Activated T-helper 1 cell treated with Interleukin-2 at 50 U/mL for 16 hours (primary cell): ENCODE data around the gene GRIPAP1.

Source experiments
- DNase-seq: peaks from one replicate; pipeline ENCODE4 v3.0.0-alpha.2; 2020; ENCODE audit warnings: low read depth

The GRIPAP1 gene

DNA sequence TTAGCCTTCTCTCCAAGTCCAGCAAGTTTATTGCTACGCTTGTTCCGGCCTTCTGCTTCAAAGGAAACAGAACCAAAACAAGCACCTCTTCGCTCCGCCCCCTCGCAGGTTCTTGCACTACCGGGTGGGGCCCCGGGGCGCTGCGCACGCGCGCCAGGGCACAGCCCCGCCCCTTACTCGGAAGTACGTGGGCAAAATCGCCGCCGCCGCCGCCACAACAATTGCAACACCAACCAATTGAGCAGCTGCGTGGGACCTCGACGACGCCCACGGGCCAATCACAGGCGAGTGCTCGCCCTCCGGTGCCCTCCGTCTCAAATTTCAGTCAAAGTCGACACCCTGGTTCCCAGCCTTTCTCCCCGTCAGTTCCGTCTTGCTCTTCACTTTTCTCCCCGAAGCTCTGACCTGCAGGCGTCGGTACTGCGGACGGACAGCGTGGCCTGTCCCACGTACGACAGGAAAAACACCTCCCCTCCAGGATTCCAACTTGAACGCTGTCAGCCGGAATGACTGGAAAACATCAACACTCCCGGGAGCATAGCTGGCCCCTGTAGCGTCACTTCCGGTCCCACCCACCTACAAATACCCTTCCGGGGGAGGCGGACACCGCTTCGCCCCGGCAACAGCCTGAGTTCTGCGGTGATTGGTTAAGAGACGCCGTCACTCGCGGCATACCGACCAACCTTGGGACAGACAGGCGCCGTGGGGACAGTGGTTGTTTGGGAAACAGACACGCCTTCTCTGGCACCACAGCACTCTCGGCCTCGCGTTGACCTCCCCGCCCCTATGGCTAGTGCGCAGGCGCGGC is 44.0 kb downstream of the GRIPAP1 start:
- DNase-seq: peak; percentile 88

DNA sequence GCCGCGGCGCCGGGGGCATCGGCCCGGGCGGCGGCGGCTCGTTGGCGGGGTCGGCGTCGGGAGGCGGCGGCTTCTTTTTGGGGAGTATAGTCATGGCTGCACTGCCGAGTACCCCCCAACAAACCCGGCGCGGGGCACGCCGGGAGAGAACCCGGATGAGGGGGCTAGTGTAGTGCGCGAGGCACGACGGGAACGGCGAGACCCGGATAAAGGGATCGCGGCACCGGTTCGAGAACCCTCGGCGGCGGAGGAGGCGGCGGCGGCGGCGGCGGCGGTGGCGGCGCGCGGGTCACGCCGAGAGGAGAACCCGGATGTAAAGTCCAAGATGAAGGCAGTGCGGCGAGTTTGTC is 44.6 kb downstream of the GRIPAP1 start, which contains the start of gene OTUD5:
OTUD5 (minus strand) TSS at position 131 of the 350 bp plus-strand sequence; CDS start at position 94, 37 bp downstream.
- peak; percentile 61 for DNase-seq

DNA sequence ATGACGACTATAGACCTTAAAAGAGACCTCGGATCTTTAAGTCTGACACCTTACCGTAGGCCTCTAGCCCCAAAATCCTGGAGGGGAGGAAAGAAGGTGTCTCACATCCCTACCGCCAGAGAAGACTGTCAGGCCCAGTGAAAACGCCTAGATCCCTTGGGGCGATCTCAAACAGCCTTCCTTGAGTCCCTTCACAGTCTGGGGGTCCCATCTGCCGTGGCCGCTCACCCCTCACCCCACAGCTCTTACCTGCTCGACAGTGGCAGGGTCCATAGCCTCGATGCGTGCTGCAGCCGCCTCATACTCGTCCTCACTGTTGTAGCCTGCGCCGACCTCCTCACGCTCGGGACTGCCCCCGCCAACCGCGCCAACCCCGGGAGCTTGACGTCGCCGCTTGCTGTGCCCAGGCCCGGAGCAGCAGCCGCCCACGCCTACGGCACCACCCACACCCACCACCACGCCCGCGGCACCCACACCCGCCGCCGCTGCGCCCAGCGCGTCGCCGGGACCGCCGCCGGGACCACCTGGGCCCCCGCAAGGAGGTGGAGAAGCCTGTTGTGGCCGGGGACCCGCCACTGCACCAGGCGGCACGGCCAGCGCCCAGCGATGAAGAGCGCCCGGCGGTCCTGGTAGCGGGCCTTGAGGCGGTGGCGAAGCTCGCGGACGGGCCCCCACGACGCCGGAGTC is 45.2 kb downstream of the GRIPAP1 start:
- peak; percentile 18 for DNase-seq

DNA sequence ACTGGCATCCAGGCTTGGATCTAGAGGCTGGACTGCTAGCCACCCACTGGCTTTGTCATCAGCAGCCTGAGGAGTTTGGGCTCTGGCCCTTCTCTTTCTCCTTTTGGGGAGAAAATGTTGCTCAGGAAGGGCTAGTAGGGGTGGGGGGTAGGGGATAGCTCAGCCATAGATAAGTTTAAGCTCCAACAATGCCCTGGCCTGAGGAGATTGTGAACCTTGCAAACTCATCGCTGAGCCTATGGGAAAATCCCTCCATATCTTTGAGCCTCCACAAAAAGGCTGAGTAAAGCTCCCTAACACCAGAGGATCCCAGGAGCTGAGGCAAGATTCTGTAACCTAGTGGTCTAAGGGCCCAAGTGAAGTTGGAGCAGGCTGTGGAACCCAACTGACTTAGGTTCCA is 53.5 kb downstream of the GRIPAP1 start:
- no peak for DNase-seq

DNA sequence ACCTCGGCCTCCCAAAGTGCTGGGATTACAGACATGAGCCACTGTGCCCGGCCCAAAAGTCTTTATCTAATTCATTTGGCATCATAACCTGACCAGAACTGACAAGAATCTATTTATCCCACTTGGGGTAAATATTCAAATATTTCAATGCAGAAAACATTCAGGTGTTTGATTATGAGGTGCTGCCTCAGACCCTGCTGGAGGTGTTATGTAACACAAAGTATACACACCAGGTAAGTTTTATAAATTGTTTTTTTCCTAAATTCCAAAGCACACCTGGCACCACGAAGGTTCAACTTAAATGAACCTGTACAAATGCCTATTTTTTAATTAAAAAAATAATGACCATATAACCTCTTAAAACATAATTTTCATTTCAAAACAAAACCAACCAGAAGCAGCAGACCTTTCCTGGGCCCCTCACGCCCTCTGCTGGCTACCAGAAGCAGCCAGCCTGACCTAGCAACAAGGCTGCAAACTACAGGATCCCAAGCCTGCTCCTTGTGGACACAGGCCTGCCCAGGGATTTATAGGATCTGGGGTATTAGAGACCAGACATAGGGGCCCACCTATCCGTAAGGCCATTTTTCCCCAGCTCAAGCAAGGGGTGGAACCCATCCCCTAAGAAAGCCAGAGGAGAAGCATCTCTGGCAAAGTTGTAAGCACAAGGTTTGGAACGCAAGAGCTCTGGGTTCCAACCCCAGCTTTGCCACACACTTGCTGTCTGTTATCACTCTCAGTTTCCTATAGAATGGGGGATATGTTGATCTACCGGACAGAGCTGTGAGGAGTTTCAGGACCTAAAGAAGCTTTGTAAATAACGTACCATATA is 56.3 kb downstream of the GRIPAP1 start:
- DNase-seq: peak; percentile 24

DNA sequence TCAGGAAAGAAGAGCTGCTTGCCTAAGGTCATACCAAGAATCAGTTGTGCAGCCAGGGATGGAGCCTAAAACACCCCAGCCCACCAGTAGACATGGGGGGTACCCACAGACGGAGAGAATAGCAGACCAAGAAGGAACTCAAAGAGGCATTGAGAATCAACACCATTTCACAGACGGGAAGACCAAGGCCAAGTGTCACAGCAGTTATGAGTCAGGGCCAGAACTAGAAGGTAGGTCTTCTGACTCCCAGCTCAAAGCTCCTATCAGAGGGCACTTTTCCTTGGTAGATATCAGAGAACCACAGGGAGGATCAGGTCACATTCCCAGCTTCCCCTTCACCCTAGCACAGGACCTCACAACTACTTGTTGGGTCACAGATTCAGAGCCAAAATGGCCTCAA is 59.2 kb downstream of the GRIPAP1 start:
- DNase-seq: no peak

DNA sequence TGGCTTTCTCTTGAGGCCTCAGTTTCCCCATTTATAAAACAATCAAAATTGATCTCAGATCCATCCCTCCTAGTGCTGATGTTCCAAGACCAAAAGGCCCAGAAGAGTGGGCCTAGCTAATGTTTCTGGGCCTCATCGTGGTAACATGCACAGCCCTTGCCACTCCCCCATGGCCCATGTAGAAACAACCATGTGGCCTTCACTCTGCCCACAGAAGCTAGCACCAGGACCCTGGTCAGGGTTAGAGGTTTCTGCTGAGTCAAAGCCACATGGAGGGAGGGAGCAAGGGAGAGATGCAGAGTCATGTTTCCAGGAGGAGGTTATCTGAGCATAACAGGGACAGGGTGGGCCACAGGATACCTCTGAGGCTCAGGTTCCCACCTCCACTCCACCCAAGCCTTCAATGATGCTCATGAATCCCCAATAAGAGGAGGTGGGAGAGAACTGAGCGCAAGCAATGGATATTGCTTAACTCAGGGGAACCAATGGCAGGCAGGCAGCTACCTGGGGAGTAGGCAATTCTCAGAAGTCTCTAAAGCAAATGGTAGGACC is 61.6 kb downstream of the GRIPAP1 start:
- no peak for DNase-seq

DNA sequence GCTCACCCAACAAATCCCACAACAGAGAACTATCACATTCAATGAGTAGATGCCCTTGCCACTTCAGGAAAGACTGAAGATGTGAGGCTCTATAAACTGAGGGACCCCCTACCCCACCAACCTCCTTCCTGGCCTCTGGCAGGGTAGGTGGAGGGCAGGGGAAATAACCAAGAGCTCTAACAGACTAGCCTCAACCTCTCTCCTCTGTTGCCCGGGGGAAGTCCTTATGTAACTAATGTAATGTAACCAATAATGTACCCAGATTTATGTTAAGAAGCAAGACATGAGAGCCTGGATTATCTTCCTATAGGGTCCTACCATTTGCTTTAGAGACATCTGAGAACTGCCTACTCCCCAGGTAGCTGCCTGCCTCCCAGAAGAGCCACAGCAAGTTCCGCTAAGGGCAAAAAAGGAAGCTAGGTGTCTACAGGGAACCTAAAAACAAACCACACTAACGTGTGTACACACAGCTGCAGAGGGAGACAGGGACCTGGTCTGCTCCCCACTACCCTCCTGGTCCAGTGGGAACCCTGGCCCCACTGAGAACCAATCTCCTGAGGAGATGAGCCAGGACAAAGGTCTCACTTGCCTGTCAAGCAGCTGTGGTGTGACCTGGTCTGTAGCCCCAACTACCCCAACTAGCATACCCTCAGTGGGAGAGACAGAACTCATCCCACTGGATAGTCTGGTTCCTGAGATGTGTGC is 62.4 kb downstream of the GRIPAP1 start:
- DNase-seq: no peak

DNA sequence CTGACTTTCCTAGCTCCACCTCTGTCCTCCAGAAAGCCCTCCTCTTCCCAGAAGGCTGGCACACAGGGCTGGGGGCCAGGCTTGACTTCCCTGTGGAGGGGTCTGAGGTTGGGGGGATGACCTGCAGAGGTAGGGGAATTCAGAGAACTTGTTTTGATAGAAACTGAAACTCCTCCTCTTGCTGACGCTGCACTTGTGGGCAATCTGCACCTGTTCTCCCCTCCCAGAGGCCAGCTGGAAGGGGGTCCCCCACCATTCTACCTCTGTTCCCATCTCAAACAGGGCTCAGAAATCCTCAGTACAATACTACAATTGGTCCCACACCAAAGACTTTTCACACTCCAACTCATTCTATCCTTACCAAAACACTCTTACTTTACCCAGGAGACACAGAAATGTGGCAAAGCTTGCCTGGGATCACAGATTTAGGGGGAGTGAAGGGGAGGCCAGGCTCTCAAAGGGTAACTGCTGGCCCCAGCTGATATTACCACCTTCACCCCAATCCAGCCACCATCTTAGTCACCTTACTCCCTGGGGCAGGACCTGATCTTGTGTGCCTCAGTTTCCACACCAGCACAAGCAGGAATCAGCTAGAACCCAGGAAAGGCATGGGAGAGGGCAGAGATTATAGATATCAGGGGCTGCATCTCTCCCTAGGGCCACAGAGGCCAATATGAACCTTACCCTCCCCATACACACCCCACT is 63.2 kb downstream of the GRIPAP1 start:
- peak; percentile 46 for DNase-seq

DNA sequence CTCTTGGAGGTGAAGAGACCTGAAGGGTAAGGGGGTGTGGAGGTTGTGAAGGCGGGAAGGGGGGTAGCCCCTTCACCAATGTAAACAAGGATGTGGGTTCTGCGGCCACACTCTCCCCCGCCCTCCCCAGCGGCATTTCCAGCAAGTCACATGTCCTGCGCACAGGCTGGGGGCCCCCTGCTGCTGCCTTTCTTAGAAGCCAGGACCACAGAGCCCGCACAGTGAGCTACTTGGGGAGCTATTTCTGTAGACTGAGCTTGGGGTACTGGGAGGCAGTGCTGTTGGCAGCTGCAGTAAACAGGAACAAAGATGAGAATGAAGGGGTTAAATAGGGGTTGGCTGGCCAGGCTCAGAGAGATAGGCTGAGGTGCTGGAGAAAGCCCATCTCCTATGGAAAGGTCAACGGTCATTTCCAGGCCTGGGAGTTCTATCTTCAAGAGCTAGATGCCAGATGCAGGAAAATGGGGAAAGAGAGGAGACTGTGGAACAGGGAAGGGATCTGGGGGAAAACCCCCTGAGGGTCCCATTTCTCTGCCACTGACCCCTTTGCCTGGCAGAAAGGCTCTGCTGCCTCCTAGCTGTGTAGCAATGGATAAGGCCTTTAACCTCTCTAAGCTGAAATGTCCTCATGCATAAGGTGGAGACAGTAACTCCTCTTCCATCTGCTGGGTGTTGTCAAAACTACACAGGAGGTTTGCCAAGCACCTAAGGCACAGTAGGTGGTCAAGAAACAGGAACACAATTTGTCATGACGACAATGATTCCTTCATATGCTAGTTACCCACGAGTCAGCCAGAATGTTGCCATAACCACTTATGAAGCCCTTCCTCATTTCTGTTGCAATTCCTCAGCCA is 64.8 kb downstream of the GRIPAP1 start:
- peak; percentile 85 for DNase-seq

DNA sequence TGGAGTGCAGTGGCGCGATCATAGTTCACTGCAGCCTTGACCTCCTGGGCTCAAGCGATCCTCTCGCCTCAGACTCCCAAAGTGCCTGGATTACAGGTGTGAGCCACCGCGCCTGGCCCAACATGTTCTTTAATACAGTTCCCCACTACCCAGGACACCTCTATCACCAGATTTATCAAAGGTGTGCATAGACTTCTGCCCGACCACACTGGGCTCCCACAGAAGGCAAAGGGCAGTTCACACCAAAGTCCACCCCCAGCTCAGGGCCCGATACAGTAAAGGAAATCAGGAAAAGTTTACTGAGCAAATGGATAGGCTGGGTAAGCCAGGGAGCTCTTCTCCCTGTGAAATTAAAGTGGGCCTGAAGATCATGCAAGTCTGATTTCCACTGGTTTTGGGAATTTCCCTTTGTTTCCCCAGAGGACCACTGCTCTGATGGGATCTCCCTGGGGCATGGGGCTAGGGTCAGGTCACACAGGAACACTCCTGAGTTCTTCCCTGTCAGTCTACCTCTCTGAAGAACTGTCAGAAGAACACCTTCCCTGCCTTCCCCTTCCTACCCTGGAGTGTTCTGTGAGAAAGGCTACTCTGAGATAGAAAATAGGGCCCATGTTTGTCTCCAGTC is 65.5 kb downstream of the GRIPAP1 start:
- DNase-seq: no peak

DNA sequence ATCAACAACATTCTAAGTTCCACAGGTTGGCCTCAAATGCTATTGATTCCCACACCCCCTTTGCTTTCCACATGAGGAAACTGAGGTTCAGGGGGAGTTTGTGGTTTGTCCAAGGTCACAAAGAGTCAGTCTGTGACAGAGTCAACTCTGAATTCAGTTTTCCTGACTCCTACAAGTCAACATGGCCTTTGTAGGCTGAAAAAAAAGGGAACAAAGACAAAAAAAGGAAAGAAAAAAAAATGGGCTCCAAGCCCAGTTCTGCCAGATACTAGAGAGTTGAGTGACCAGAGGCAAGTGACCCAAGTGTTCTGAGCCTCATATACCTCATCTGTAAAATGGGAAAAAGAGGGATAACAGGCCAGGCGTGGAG is 66.8 kb downstream of the GRIPAP1 start:
- DNase-seq: no peak

DNA sequence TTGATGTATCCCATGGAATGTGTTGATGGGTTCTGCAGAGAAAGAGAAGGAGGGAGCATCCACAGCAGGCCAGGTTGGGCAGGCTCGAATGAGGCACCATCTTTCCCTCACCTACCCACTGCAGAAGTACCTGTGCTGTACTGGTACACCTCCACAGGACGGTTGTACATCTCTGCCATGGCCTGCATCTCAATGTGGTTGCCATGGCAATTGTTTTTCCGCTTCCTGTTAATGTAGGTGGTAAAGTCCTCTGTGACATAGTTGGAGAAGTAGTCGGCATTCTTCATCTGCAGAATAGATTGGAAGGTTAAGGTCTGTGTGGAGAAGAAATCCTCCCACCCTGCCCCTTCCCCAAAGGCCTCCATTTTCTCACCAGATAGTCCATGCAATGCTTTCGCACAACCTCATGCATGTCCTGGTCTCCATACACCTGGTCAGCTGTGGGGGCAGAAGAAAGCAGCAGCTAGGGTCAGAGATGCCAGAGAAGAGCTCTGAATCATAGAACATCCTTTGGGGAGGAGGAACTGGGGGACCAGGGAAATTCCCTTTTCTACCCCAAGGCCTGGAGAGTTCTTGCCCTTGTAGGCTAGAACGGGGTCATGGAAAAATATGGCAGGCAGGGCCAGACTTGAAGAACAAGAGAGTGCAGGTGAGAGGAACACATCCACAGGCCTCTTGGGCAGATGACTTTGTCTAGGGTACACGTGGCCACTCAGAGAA is 67.3 kb downstream of the GRIPAP1 start:
- no peak for DNase-seq

DNA sequence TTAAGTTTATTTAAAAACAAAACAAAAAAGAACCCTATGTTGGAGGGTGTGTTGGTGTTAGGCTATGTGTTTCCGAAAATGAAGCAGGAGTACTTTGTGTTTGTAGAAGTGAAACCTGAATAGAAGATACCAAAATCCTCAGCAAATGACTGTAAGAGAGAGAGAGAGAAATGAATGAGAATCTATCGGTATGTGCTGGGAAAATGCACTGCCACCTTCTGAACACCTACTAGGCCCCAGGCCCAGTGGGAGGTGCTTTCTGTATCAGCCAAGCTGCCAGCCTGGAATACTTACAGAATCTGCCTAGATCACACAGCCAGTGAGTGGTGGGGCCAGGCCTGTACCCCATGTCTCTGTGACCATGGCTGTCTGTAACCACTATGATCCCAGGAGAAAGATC is 68.3 kb downstream of the GRIPAP1 start:
- no peak for DNase-seq

DNA sequence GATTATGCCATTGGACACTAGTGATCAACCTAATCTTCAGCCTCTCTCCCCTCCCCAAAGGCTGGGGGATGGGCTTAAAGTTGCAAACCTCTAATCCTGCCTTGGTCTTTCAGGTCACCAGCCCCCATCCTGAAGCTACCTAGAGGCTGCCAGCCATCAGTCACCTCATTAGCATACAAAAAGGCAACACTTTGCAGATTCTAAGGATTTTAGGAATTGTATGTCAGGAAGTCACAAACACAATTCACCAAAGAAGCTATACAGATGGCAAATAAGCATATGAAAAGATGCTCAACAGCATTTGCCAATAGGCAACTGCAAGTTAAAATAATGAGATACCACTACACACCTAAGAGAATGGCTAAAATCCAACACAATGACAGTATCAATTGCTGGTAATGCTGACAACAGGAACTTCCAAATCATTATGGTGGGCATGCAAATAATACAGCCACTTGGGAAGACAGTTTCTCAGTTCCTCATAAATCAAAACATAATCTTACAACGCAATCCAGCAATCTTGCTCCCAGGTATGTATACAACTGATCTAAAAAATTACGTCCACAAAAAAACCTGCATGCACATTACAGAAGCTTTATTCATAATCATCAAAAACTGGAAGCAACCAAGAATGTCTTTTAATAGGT is 74.2 kb downstream of the GRIPAP1 start:
- no peak for DNase-seq

DNA sequence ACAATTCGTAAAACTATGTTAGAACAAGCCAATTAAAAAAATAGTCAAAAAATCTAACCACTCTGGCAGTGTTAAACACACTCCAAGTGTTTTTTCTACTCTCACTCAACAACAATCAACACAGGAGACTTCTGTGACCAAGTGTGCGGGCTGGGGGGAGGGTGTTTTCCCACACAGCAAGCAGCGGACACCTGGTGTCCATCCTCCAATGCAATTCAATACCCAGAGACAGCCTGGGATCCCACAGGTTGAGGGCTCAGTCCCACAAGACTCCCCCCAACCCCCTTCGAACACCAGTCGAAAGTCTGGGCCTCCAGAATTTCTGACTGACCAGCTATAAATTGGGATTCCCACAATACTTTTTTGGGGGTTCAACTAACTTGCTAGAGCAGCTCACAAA is 74.9 kb downstream of the GRIPAP1 start:
- no peak for DNase-seq

DNA sequence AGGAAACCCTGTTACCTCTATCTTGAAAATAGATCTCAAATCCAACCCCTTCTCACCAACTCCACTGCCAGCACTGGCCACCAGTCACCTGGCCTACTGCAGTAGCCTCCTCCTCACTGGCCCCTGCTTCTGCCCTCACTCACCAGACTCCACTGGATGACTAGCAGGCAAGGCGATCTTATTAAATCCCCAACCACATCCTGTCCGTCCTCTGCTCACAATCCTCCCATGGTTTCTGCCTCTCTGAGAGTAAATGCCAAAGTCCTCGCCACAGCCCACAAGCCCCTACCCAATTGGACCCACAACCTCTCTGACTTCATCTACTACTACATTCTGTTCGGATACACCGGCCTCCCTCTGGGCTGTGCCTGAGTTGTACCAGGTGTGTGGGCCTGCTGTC is 77.8 kb downstream of the GRIPAP1 start:
- no peak for DNase-seq

DNA sequence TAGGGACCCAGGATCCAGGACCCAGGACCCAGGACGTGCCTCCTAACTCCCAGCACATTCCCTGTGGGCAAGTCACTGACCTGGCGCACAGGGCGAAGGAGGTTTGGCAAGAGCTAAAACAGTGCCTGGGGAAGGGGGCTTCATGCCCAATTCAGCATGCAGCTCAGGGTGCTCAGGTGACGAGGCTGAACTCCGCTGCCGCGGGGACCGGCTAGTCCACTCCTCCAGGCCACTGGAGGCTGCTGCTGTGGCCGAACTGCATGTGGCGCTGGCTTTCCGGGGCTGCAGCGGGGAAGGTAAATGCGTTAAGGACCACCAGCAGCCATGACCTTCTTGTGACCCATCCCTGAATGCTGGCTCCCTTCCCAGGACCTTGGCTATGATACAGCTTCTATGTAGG is 78.3 kb downstream of the GRIPAP1 start:
- DNase-seq: no peak
